Lower leg skin (tissue), 3 donors: ENCODE data around the gene LAIR2.

Experiments used
- POLR2A ChIP-seq, 2 donors: fragments of 450-650 bp; IDR thresholded peaks; one replicate each; pipeline ENCODE4 v1.6.1; 2016 to 2017; ENCODE audit warnings: antibody characterized with exemption in 2 of 2, mild to moderate bottlenecking in 1 of 2, moderate library complexity in 1 of 2
- TF ChIP-seq, protein P1 (sequence below), 3 donors: fragments of 450-650 bp; IDR thresholded peaks; one replicate each; pipeline ENCODE4 v1.5.1; 2016; ENCODE audit warnings: antibody characterized with exemption in 3 of 3, mild to moderate bottlenecking in 3 of 3, moderate library complexity in 2 of 3

DNA sequence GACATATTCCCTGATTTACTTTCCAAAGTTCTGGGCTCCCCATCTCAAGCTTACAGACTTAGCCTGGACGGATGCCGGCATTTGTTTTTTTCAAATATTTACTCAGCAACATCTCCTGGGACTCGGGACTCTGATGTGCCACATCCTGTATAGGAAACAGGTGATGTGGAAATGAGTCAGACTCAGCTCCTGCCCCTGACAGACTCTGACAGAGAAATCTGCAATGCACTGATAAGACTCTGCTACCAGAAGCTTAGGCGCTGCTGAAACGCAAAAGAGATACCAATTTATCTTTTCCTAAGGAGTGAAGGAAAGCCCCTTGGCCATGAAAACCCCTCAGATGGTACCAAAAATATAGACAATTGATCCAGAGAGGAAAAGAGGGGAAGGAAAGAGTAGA lies 16.2 kb downstream of the LAIR2 start:
- TF ChIP-seq, protein P1, sequence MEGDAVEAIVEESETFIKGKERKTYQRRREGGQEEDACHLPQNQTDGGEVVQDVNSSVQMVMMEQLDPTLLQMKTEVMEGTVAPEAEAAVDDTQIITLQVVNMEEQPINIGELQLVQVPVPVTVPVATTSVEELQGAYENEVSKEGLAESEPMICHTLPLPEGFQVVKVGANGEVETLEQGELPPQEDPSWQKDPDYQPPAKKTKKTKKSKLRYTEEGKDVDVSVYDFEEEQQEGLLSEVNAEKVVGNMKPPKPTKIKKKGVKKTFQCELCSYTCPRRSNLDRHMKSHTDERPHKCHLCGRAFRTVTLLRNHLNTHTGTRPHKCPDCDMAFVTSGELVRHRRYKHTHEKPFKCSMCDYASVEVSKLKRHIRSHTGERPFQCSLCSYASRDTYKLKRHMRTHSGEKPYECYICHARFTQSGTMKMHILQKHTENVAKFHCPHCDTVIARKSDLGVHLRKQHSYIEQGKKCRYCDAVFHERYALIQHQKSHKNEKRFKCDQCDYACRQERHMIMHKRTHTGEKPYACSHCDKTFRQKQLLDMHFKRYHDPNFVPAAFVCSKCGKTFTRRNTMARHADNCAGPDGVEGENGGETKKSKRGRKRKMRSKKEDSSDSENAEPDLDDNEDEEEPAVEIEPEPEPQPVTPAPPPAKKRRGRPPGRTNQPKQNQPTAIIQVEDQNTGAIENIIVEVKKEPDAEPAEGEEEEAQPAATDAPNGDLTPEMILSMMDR (IDR thresholded peaks at IDR 0.05), result no peak
- TF ChIP-seq POLR2A (IDR thresholded peaks at IDR 0.05), result no peak
